Nephron (organoid): ENCODE measurements around the gene IGF1.
A peak's percentile ranks its signal among the peaks of the same experiment; 100 is the strongest.

ENCODE experiments used
- H3K27ac Mint-ChIP-seq, 3 experiments: 2 replicates each; pipeline ENCODE4 v1.8.0; 2020; ENCODE audit warnings: mixed read lengths in 3 of 3, mild to moderate bottlenecking in 2 of 3, moderate library complexity in 1 of 3
- H3K27me3 Mint-ChIP-seq: 2 replicates; pipeline ENCODE4 v1.8.0; 2021; ENCODE audit warnings: low read depth, mild to moderate bottlenecking, moderate library complexity, mixed read lengths
- H3K36me3 Mint-ChIP-seq: 2 replicates; pipeline ENCODE4 v1.8.0; 2020; ENCODE audit warnings: low read depth, mixed read lengths
- H3K4me1 Mint-ChIP-seq: 2 replicates; pipeline ENCODE4 v1.8.0; 2020; ENCODE audit warnings: mixed read lengths
- H3K4me3 Mint-ChIP-seq, 3 experiments: 2 replicates each; pipeline ENCODE4 v1.8.0; 2020; ENCODE audit warnings: mild to moderate bottlenecking in 3 of 3, mixed read lengths in 3 of 3, moderate library complexity in 2 of 3
- H3K9me3 Mint-ChIP-seq: 2 replicates; pipeline ENCODE4 v1.8.0; 2020; ENCODE audit warnings: mixed read lengths
- CTCF ChIP-seq, 3 experiments: fragments of 200-600 bp; sonication (generic); IDR thresholded peaks; one replicate each; pipeline ENCODE4 v1.5.0; 2021; ENCODE audit warnings: antibody characterized with exemption in 3 of 3; ENCODE audit not compliant: unreplicated experiment in 3 of 3

Gene IGF1

DNA sequence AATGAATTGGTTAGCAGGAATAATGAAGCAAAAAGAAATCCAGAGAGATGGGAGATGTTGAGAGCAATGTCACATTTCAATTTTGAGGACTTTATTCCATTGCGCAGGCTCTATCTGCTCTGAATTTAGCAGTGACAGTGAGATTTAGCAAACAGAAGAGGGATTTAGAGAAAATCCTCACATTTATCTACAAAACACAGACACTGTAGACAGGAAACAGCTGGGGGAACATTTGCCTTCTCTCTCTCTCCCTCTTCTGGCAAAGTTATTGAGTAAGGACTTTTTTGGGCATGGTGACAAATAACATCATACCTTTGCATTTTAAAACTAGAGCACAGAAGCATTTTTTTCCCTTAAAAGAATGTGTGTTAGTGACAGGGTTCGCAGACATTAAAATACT lies at the start of gene IGF1:
TSS of gene IGF1 (minus strand) at position 158 of the 400 bp plus-strand sequence. CDS start 182 bp downstream, outside the sequence.
- Mint-ChIP-seq H3K4me3 (peak within 1 kb of the TSS in 1 of 3 experiments; percentile 11), H3K9me3 (peaks cover 2% of the 10 kb centered on the region), H3K36me3 (peaks cover 3% of the 10 kb centered on the region), H3K4me1 (peaks cover 20% of the 10 kb centered on the region), H3K27ac (no peak within 1 kb of the TSS), H3K27me3 (no peaks in the 10 kb centered on the region)
- peak in 1 of 3 experiments; percentile 34 for TF ChIP-seq CTCF (IDR thresholded peaks at IDR 0.05; ENCODE audit: unreplicated experiment in 3 of 3)

DNA sequence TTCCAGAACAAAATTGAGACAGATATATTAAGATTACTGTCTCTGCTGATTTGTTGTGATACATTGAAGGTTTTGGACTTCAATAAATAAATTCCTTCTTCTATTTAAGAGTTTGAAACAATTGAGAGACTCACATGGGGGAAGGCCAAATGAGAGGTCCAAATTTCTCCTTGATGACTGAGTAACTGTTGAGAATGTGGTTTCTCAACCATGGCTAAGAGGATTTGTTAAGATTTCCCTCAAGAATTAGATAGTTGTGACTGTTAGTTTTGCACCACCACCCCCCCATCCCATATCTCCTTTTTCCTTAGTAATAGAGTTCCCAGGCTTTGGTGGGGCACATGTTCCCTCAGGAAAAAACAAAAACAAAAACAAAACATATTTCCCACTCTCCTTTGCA lies 47.7 kb upstream of the IGF1 start:
- H3K4me3 Mint-ChIP-seq: no peak overlapping the region

DNA sequence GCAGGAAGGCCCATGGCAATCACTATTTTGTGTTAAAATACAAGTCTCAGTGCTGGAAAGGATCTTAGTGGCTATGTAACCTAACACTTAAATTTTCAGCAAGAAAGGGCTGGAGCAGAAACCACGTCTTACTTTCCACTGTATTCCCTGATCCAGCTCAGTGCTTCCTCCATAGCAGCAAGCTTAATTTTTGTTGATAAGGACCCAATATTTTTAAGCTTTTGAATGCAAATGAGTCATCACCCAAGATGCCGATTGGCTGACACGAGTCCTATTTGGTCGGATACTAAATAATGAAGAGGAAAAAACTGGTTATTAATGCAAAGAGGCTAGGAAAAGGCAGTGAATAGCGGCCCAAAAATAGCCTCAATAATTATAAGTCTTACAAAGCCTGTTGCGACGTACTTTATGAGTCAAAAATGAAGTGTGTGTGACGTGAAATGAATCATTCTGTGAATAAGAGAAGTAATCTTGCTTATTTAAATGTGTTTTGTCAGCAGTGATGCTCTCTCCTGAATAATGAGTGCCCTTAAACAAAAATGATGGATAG lies 46.9 kb upstream of the IGF1 start:
- peaks cover 26% of the 10 kb centered on the region for H3K4me1 Mint-ChIP-seq
- no peak for TF ChIP-seq CTCF (IDR thresholded peaks at IDR 0.05; ENCODE audit: unreplicated experiment in 3 of 3)
- no peaks in the 10 kb centered on the region for H3K36me3 Mint-ChIP-seq
- no peak overlapping the region for H3K4me3 Mint-ChIP-seq
- H3K9me3 Mint-ChIP-seq: no peaks in the 10 kb centered on the region
- peaks cover 3% of the 10 kb centered on the region for H3K27me3 Mint-ChIP-seq
- peak overlapping the region in 2 of 3 experiments; percentile 23 to 49 for H3K27ac Mint-ChIP-seq

More for the DNA sequence above, 47.7 kb upstream of the IGF1 start:
- Mint-ChIP-seq H3K4me1 (peaks cover 22% of the 10 kb centered on the region), H3K36me3 (no peaks in the 10 kb centered on the region), H3K27ac (no peak overlapping the region), H3K27me3 (peaks cover 3% of the 10 kb centered on the region), H3K9me3 (no peaks in the 10 kb centered on the region)
- no peak for TF ChIP-seq CTCF (IDR thresholded peaks at IDR 0.05; ENCODE audit: unreplicated experiment in 3 of 3)

GRCh38 chr12:102526656-102527055 lies 46.3 kb upstream of the IGF1 start:
- Mint-ChIP-seq H3K9me3 (no peaks in the 10 kb centered on the region), H3K4me3 (no peak overlapping the region), H3K27me3 (peaks cover 3% of the 10 kb centered on the region), H3K36me3 (no peaks in the 10 kb centered on the region), H3K27ac (peak overlapping the region in 2 of 3 experiments; percentile 23 to 33), H3K4me1 (peaks cover 32% of the 10 kb centered on the region)
- TF ChIP-seq CTCF (IDR thresholded peaks at IDR 0.05; ENCODE audit: unreplicated experiment in 3 of 3): no peak

- Mint-ChIP-seq H3K4me1 (peaks cover 43% of the 10 kb centered on the region), H3K4me3 (no peak overlapping the region), H3K27me3 (peaks cover 3% of the 10 kb centered on the region), H3K9me3 (no peaks in the 10 kb centered on the region), H3K27ac (peak overlapping the region in 1 of 3 experiments; percentile 65), H3K36me3 (no peaks in the 10 kb centered on the region)
- TF ChIP-seq CTCF (IDR thresholded peaks at IDR 0.05; ENCODE audit: unreplicated experiment in 3 of 3): no peak
Observed at GRCh38 chr12:102522768-102523167, 42.4 kb upstream of the IGF1 start.

DNA sequence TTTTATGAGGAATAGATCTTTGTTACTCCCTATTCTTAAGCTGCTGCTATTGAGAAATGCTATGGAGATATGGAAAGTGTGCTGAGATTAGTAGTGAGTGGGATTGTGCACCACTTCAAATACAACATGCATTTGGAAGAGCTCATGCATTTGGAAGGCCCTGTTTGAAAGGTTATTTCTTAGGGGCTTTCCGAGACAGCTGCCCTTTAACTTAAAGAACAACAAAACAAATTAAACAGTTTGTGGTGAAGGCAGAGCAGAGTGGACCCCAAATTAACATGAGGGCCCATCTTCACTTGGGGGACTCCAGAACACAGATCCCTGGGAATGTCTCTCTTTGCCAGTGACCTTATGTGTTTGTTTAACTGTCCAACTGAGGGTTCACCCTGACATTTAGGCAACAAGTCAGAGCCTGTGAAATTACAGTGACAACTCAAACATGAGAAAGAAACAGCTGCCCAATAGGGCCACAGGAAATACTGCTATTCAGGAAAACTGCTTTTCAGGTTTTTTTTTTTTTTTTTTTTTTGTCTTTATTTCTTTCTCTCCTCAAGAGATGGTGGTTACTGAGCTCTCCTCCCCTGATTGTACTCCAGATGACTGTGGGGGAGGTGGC lies 41.4 kb upstream of the IGF1 start:
- TF ChIP-seq CTCF (IDR thresholded peaks at IDR 0.05; ENCODE audit: unreplicated experiment in 3 of 3): no peak
- Mint-ChIP-seq H3K4me3 (no peak overlapping the region), H3K27me3 (peaks cover 3% of the 10 kb centered on the region), H3K4me1 (peaks cover 46% of the 10 kb centered on the region), H3K9me3 (no peaks in the 10 kb centered on the region), H3K27ac (peak overlapping the region; percentile 52 to 73 (median 65)), H3K36me3 (no peaks in the 10 kb centered on the region)
